K562 (cell line): ENCODE measurements around the gene S100P. TPM values are rescaled to one million over a fixed set of nuclear protein-coding genes. Genes with fewer than 3 reads are reported as not detected.

Source experiments
- ATAC-seq: fragments of 200-7000 bp; cut with Tn5 transposase; 3 replicates; pipeline ENCODE4 v1.9.1; 2020; ENCODE audit warnings: moderate library complexity
- BruUV-seq: library from RNA; stranded (reverse); fragments of 400-500 nt; replicated peaks from 2 replicates; lab custom pipeline; 2021; lab: Mats Ljungman, UMichigan
- CTCF ChIA-PET: fragments of 300-600 bp; formaldehyde crosslinking; extraction: SDS; loops from one replicate; lab custom pipeline; 2021; ENCODE audit warnings: low intra/inter-chr PET ratio; lab: Yijun Ruan, JAX
- POLR2A ChIA-PET: fragments of 300-600, 350-650 bp; sonication (Branson Sonifier 250); formaldehyde crosslinking; extraction: SDS; loops from one replicate; lab custom pipeline; 2021; ENCODE audit warnings: antibody characterized with exemption, inconsistent platforms; lab: Yijun Ruan, JAX
- DNase-seq, 4 experiments: peaks; one replicate each; pipeline versions ENCODE4 v3.0.0 to v3.0.0-alpha.2; 2011 to 2018; ENCODE audit warnings: low spot score in 3 of 4, mixed read lengths in 3 of 4; ENCODE audit errors: extremely low read depth in 1 of 4
- FAIRE-seq: peaks from 2 replicates; lab custom pipeline; 2011; peaks lifted over from hg19 to GRCh38; lab: Jason Lieb, UNC
- H2AFZ ChIP-seq: 2 replicates; pipeline ENCODE4 v1.6.0; 2011; ENCODE audit warnings: low read depth, low read length, control low read depth, inconsistent platforms
- H3K27ac ChIP-seq: fragments of 200-600 bp; 3 replicates; pipeline ENCODE4 v1.8.0; 2011; ENCODE audit warnings: low read depth, mild to moderate bottlenecking, control low read depth, inconsistent platforms, low read length, moderate library complexity, mixed read lengths; ENCODE audit errors: extremely low read depth
- H3K27me3 ChIP-seq, 2 experiments: fragments of 300-600 bp in 1 of 2; 2 replicates in 1 of 2; 3 replicates in 1 of 2; pipeline versions ENCODE4 v1.6.0 to v1.8.0; 2011; ENCODE audit warnings: inconsistent platforms in 2 of 2, low read length in 2 of 2, mild to moderate bottlenecking in 1 of 2, mixed read lengths in 1 of 2, moderate library complexity in 1 of 2; ENCODE audit not compliant: control insufficient read depth in 2 of 2, insufficient read depth in 2 of 2
- H3K36me3 ChIP-seq: fragments of 300-600 bp; 3 replicates; pipeline ENCODE4 v1.8.0; 2011; ENCODE audit warnings: mild to moderate bottlenecking, low read length, inconsistent platforms; ENCODE audit not compliant: control insufficient read depth, insufficient read depth
- H3K4me1 ChIP-seq, 2 experiments: fragments of 200-600 bp in 1 of 2; replicated peaks in 1 of 2; 2 replicates in 1 of 2; 3 replicates in 1 of 2; pipeline versions ENCODE4 v1.5.1 to v1.8.0; 2011; ENCODE audit warnings: inconsistent platforms in 2 of 2, low read length in 2 of 2, mild to moderate bottlenecking in 1 of 2, mixed read lengths in 1 of 2, moderate library complexity in 1 of 2; ENCODE audit not compliant: control insufficient read depth in 2 of 2, insufficient read depth in 2 of 2
- H3K4me2 ChIP-seq: 2 replicates; pipeline ENCODE4 v1.6.1; 2011; ENCODE audit warnings: low read length, control low read depth, inconsistent platforms, mixed read lengths; ENCODE audit not compliant: insufficient read depth
- H3K4me3 ChIP-seq: fragments of 200-600 bp; sonication (generic), shearing (Covaris generic); 2 replicates; pipeline ENCODE4 v1.5.1; 2016; ENCODE audit warnings: control low read depth, inconsistent platforms
- H3K79me2 ChIP-seq: fragments of 200-600 bp; 3 replicates; pipeline ENCODE4 v1.8.0; 2011; ENCODE audit warnings: low read length, inconsistent platforms; ENCODE audit not compliant: control insufficient read depth, insufficient read depth
- H3K9ac ChIP-seq, 2 experiments: 2 replicates each; pipeline versions ENCODE4 v1.6.0 to v1.6.1; 2011; ENCODE audit warnings: low read depth in 2 of 2, low read length in 2 of 2, control low read depth in 1 of 2, inconsistent platforms in 1 of 2, mild to moderate bottlenecking in 1 of 2, mixed read lengths in 1 of 2; ENCODE audit not compliant: insufficient read depth in 1 of 2
- H3K9me1 ChIP-seq: one replicate; pipeline ENCODE4 v1.6.0; 2011; ENCODE audit warnings: inconsistent platforms, mild to moderate bottlenecking, low read length, moderate library complexity; ENCODE audit not compliant: control insufficient read depth, insufficient read depth
- H3K9me3 ChIP-seq: replicated peaks from 2 replicates; pipeline ENCODE4 v1.5.1; 2011; ENCODE audit warnings: low read depth, low read length, inconsistent platforms; ENCODE audit not compliant: control insufficient read depth, insufficient read depth
- H4K20me1 ChIP-seq: replicated peaks from 2 replicates; pipeline ENCODE4 v1.6.1; 2011; ENCODE audit warnings: low read length, inconsistent platforms, mixed read lengths; ENCODE audit not compliant: control insufficient read depth, insufficient read depth
- GABPA ChIP-seq: fragments of 200-800 bp; sonication (Bioruptor generic); conservative IDR thresholded peaks from 2 replicates; pipeline ENCODE4 v1.6.1; 2016; ENCODE audit warnings: low read depth, missing genetic modification characterization, missing compliant biosample characterization
- KDM2B ChIP-seq: fragments of 250-450 bp; sonication (Bioruptor Pico); IDR thresholded peaks from 2 replicates; pipeline ENCODE4 v1.8.0; 2021; ENCODE audit warnings: mild to moderate bottlenecking, moderate library complexity
- NR2C1 ChIP-seq, 2 experiments: fragments of 450-650 bp; IDR thresholded peaks; 2 replicates each; pipeline ENCODE4 v1.6.1; 2017; ENCODE audit warnings: mild to moderate bottlenecking in 2 of 2, antibody characterized with exemption in 1 of 2, inconsistent platforms in 1 of 2, missing compliant biosample characterization in 1 of 2, missing genetic modification characterization in 1 of 2
- RAD51 ChIP-seq: fragments of 450-650 bp; IDR thresholded peaks from 2 replicates; pipeline ENCODE4 v1.7.1; 2016; ENCODE audit warnings: low read depth, mild to moderate bottlenecking, borderline replicate concordance
- SIRT6 ChIP-seq: IDR thresholded peaks from one replicate; pipeline ENCODE4 v1.6.1; 2012; ENCODE audit warnings: low read depth, mild to moderate bottlenecking, control low read depth, inconsistent platforms, low read length, moderate library complexity
- TCF7L2 ChIP-seq: fragments of 150-350 bp; IDR thresholded peaks from 2 replicates; pipeline ENCODE4 v1.6.1; 2016; ENCODE audit warnings: low read depth, mild to moderate bottlenecking, low read length, moderate library complexity
- ZFP36 ChIP-seq: fragments of 150-350 bp; IDR thresholded peaks from 2 replicates; pipeline ENCODE4 v1.6.1; 2018; ENCODE audit warnings: low read length, low read depth; ENCODE audit not compliant: partially characterized antibody
- ZNF444 ChIP-seq: fragments of 250-450 bp; sonication (Bioruptor Pico); IDR thresholded peaks from 2 replicates; pipeline ENCODE4 v1.4.0; 2020; ENCODE audit warnings: mild to moderate bottlenecking, moderate library complexity
- WGBS: fragments of 100-300 bp; shearing (Covaris generic); methylation state at CpG from one replicate; pipeline ENCODE4 v1.1.6; 2016; ENCODE audit warnings: low coverage, mixed read lengths; ENCODE audit not compliant: insufficient coverage; ENCODE audit errors: missing lambda C conversion rate; 5-methylcytosine and 5-hydroxymethylcytosine counted together
- in situ Hi-C: fragments of 300-500 bp; cut with MboI; formaldehyde crosslinking; loops from 4 replicates; pipeline ENCODE4 v1.15.0; 2018; ENCODE audit warnings: inconsistent platforms, mixed read lengths
- intact Hi-C: fragments of 100-400 bp; cut with micrococcal nuclease; formaldehyde crosslinking; loops from 2 replicates; pipeline ENCODE4 v1.14.2; 2022
- polyA plus RNA-seq, 8 experiments: library from polyadenylated mRNA; depleted of rRNA in 4 of 8; stranded (reverse) in 5 of 8; unstranded in 3 of 8; fragments of >200 nt; fragmentation: Nextera tagmentation in 2 of 8; fragmentation: Illumina TruSeq in 1 of 8; extraction: Ambion mirVana in 2 of 8; extraction: Trizol in 1 of 8; gene quantifications; 2 replicates each; pipeline versions ENCODE4 v1.2.1 to v1.2.3, GENCODE V29; 2011 to 2014; ENCODE audit warnings: inconsistent platforms in 1 of 8, missing spikeins in 1 of 8
- total RNA-seq, 7 experiments: library from RNA; depleted of rRNA in 6 of 7; stranded (reverse); fragments of >200 nt in 6 of 7; fragmentation: Illumina TruSeq in 2 of 7; extraction: Trizol in 2 of 7; gene quantifications; 2 replicates each; pipeline versions ENCODE4 v1.2.1 to v1.2.3, GENCODE V29; 2011 to 2021; ENCODE audit warnings: low replicate concordance in 1 of 7
- TF ChIP-seq, protein P1 (sequence below): fragments of 250-450 bp; sonication (Bioruptor Pico); IDR thresholded peaks from 2 replicates; pipeline ENCODE4 v1.8.0; 2021; ENCODE audit warnings: borderline replicate concordance, mild to moderate bottlenecking, moderate library complexity; ENCODE audit not compliant: poor library complexity, severe bottlenecking
- TF ChIP-seq, protein P2 (sequence below): sonication (generic); formaldehyde crosslinking; IDR thresholded peaks from 2 replicates; pipeline ENCODE4 v1.8.0; 2022; ENCODE audit warnings: mild to moderate bottlenecking, missing genetic modification reagents, borderline replicate concordance

Gene S100P
- total and polyA plus RNA-seq, 9 of the 15 experiments (the other 6 are each of a cell fraction or from before 2014, with no cell fraction given): 4.1 to 23.8 (median 7.5) TPM

DNA sequence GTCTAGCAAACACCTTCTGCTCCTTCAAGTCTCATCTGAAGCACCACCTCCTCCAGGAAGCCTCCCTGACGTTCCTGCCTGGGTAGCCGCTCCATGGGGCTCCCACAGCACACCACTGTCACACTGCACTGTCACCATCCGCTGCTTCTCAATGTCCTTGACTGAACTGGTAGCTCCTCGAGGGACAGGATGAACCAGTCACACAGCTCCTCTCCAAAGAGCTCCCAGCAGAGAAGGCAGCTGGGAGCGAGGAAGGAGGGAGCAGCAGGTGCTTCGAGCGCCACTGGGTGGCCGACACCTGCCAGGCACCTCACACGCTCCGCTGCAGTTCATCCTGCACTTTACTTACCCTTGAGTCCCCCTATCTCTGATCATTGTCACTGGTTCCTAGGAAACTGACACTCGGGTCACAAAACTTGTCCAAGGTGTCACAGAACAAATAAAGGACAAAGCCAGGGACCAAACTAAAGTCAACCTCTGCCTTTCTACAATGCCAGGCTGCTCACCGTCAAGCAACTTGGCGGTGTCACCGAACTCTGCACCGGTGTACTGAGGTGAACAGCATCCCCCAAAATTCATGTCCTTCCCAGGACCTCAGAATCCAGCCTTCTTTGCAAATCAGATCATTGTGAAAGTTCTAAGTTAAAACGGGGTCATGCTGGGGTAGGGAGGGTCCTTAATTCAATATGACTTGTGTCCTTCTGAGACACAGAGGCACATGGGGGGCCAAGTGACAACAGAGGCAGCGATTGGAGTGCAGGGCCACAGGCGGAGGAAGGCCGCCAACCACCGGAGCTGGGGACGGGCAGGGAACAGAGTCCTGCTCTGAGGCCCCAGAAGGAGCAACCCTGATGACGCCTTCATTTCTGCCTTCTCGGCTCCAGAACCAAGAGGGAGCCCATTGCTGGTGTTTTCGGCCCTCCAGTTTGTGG, 5.5 kb upstream of the S100P start (continued):
- TF ChIP-seq NR2C1 (IDR thresholded peaks at IDR 0.05) (0 out of 2 replicates have a peak, but pooled peaks have one; percentile 4), NR2C1 (tag; IDR thresholded peaks at IDR 0.05) (no peak), KDM2B (CRISPR knock-in tag) (no peak), GABPA (tag) (no peak), ZFP36 (peak; percentile 80), TCF7L2 (no peak)
- TF ChIP-seq, protein P1, sequence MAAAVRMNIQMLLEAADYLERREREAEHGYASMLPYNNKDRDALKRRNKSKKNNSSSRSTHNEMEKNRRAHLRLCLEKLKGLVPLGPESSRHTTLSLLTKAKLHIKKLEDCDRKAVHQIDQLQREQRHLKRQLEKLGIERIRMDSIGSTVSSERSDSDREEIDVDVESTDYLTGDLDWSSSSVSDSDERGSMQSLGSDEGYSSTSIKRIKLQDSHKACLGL: no peak
- TF ChIP-seq, all 486 proteins: peak for 8

DNA sequence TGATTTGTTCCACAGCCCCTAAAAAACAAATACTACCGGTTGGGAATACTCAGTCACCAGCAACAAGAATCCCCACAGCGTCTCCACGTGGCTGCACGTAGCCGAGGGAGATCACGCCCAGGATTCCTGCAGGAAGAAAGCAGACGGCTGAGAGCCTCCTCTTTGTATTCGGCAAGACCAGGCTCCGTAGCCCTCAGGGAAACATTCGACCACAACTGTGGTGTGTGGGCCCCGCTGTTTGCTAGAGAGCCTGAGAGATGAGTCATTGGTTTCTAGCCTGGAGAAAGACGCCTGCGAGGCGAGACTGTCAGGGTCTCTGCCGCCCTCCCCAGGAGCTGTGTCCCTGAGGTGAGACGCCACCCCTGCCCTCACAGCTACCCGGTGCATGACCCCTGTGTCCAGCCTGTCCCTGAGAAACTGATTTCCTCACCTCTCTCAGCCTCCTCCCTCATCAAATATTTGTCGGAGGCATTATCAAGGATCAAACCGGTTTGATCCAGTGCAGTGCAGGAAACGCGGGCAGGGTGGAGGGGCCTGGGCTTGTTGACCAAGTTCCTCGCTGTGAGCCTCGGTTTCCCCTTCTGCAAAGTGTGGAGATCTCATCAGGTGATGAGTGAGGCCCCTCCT, 4.7 kb upstream of the S100P start:
- POLR2A ChIA-PET: interaction anchor here (0.8 to 4.8 kb wide), 4 partner anchors 8 to 184 kb away, joined by 4 to 25 read pairs (median 11); a partner anchor contains a TSS
- Histone ChIP-seq H3K4me1 (peaks cover 40 to 53% of the 10 kb centered on the region in 2 experiments), H2AFZ (peak overlapping the region; percentile 98), H3K9ac (peak overlapping the region; percentile 66 to 77), H3K36me3 (no peaks in the 10 kb centered on the region), H3K4me2 (peak overlapping the region; percentile 79), H3K27ac (peak overlapping the region; percentile 74), H3K9me3 (no peaks in the 10 kb centered on the region), H3K27me3 (no peaks in the 10 kb centered on the region), H3K9me1 (no peaks in the 10 kb centered on the region), H3K79me2 (no peaks in the 10 kb centered on the region), H4K20me1 (no peaks in the 10 kb centered on the region), H3K4me3 (peak overlapping the region; percentile 3; the same call in 1 of the 2 replicates)
- FAIRE-seq: peak; percentile 98
- CTCF ChIA-PET: interaction anchor here (0.6 kb wide), 1 partner anchor 12 kb away, joined by 5 read pairs; no protein-coding TSS in a partner anchor
- intact Hi-C loops (no loop called here), in situ Hi-C loops (no loop called here)
- BruUV-seq: no TSS peak
- ATAC-seq: peak; percentile 74
- 8% methylated on average over 22 of the region's 23 CpGs for WGBS
- DNase-seq: peak; percentile 71 to 83 (median 76)
- TF ChIP-seq ZNF444 (CRISPR knock-in tag) (no peak), RAD51 (no peak), SIRT6 (no peak)
- TF ChIP-seq, protein P2, sequence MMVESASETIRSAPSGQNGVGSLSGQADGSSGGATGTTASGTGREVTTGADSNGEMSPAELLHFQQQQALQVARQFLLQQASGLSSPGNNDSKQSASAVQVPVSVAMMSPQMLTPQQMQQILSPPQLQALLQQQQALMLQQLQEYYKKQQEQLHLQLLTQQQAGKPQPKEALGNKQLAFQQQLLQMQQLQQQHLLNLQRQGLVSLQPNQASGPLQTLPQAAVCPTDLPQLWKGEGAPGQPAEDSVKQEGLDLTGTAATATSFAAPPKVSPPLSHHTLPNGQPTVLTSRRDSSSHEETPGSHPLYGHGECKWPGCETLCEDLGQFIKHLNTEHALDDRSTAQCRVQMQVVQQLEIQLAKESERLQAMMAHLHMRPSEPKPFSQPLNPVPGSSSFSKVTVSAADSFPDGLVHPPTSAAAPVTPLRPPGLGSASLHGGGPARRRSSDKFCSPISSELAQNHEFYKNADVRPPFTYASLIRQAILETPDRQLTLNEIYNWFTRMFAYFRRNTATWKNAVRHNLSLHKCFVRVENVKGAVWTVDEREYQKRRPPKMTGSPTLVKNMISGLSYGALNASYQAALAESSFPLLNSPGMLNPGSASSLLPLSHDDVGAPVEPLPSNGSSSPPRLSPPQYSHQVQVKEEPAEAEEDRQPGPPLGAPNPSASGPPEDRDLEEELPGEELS (CRISPR knock-in tag): peak; percentile 79; the same call in 1 of the 2 replicates
